Panc1 (cell line): Measurements from ENCODE around the gene ADAMTS13.

Experiments used
- CTCF ChIP-seq: fragments of 450-650 bp; IDR thresholded peaks from 2 replicates; pipeline ENCODE4 v1.5.1; 2017; ENCODE audit warnings: mild to moderate bottlenecking
- POLR2AphosphoS5 ChIP-seq: IDR thresholded peaks from 2 replicates; pipeline ENCODE4 v1.6.1; 2012; ENCODE audit warnings: mild to moderate bottlenecking, low read depth, low read length, moderate library complexity
- REST ChIP-seq, 2 experiments: IDR thresholded peaks; 2 replicates each; pipeline ENCODE4 v1.6.1; 2011 to 2012; ENCODE audit warnings: low read depth in 2 of 2, control low read depth in 1 of 2, low read length in 1 of 2, mild to moderate bottlenecking in 1 of 2, moderate library complexity in 1 of 2; ENCODE audit not compliant: insufficient read depth in 1 of 2
- SIN3A ChIP-seq: IDR thresholded peaks from 2 replicates; pipeline ENCODE4 v1.6.1; 2012; ENCODE audit warnings: low read depth, mild to moderate bottlenecking, low read length, moderate library complexity, borderline replicate concordance; ENCODE audit not compliant: insufficient read depth

DNA sequence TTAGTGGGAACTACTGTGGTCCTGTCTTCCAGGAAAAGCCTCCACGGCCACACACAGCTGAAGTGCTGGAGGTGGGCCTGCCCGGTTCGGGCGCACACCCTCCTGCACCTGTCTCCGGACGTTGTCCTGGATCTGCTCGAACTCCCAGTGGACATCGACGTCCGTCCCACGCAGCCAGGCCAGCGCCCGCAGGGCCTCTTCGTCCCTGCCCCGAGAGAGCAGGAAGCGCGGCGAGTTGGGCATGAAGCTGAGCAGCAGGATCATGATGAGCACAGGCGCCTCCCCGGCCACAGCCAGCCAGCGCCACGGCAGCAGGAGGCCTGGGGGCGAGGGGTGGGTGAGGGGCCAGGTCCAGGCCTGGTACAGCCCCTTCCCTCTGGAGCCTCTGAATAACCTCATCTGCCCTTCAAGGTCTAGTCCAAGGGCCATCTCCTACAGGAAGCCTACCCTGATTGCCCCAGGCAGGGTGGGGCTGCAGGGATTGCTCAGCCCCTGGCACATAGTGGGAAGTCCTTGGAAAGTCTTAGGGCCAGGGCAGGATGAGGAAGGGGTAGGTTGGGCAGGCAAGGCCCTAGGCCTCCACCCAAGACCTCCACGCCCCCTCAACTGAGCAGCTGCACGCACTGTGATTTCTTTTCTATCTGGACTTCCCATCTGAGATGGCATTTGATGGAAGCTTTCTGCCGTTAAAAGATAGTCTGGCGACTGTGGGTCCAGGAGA, 53.3 kb downstream of the ADAMTS13 start:
- TF ChIP-seq CTCF = no peak
- no peak for TF ChIP-seq POLR2AphosphoS5
- no peak for TF ChIP-seq SIN3A
- TF ChIP-seq REST (IDR thresholded peaks at IDR 0.05; ENCODE audit: insufficient read depth in 1 of 2, low read depth in 2 of 2, low read length in 1 of 2) = no peak
